Erythroblast (primary cell): ENCODE measurements around the gene ZNF618.

Experiments
- GATA1 ChIP-seq: IDR thresholded peaks from 2 replicates; pipeline ENCODE4 v1.6.1; 2011; ENCODE audit warnings: low read depth, mild to moderate bottlenecking, control low read depth, low read length, moderate library complexity
- POLR2A ChIP-seq: IDR thresholded peaks from 2 replicates; pipeline ENCODE4 v1.6.1; 2011; ENCODE audit warnings: mild to moderate bottlenecking, low read length

- TF ChIP-seq POLR2A (no peak), GATA1 (no peak)
Observed at GRCh38 chr9:114087721-114088120, 211.6 kb downstream of the ZNF618 start.
